Pancreas (tissue), 10 donors: ENCODE results near the gene DTNB. TPM values are rescaled to one million over a fixed set of nuclear protein-coding genes. Genes with fewer than 3 reads are reported as not detected.
A peak's percentile ranks its signal among the peaks of the same experiment; 100 is the strongest.

ENCODE experiments used
- ATAC-seq, 4 donors: fragments of 200-7000 bp; cut with Tn5 transposase; one replicate each; pipeline versions ENCODE4 v1.8.0 to v1.9.1; 2020; ENCODE audit warnings: mild to moderate bottlenecking in 4 of 4, moderate library complexity in 4 of 4
- DNase-seq, 6 donors: peaks; one replicate each; pipeline ENCODE4 v3.0.0-alpha.2; 2020
- FAIRE-seq: peaks from 2 replicates; lab custom pipeline; 2012; peaks lifted over from hg19 to GRCh38; lab: Jason Lieb, UNC
- H3K27ac ChIP-seq, 4 donors: fragments of 200-600 bp; sonication (generic); 1 replicate in 3 of 4; 2 replicates in 1 of 4; pipeline versions ENCODE4 v1.5.0 to v1.8.0; 2020
- H3K27me3 ChIP-seq, 4 donors: fragments of 200-600 bp; one replicate each; pipeline ENCODE4 v1.8.0; 2021
- H3K36me3 ChIP-seq, 3 donors: fragments of 200-600 bp; sonication (generic) in 1 of 3; one replicate each; pipeline versions ENCODE4 v1.5.0 to v1.8.0; 2020 to 2021
- H3K4me1 ChIP-seq, 3 donors: fragments of 200-600 bp; one replicate each; pipeline ENCODE4 v1.8.0; 2021
- H3K4me3 ChIP-seq, 4 donors: fragments of 200-600 bp; sonication (generic) in 2 of 4; one replicate each; pipeline versions ENCODE4 v1.5.0 to v1.8.0; 2020 to 2021
- H3K9me3 ChIP-seq, 4 donors: fragments of 200-600 bp; one replicate each; pipeline ENCODE4 v1.8.0; 2021
- CTCF ChIP-seq, 4 donors: fragments of 200-600 bp; sonication (generic) in 3 of 4; IDR thresholded peaks; one replicate each; pipeline versions ENCODE4 v1.5.0 to v1.8.0; 2021; ENCODE audit warnings: antibody characterized with exemption in 4 of 4
- WGBS, 2 donors: extraction: QIAGEN DNeasy Blood & Tissue Kit; methylation state at CpG; one replicate each; pipeline ENCODE4 v1.1.7; 2013; 5-methylcytosine and 5-hydroxymethylcytosine counted together
- intact Hi-C, 3 donors: fragments of 100-400 bp; cut with DNase I; formaldehyde crosslinking; loops; one replicate each; pipeline versions ENCODE4 v1.11.1 to v1.14.2; 2022
- polyA plus RNA-seq, 2 donors: library from polyadenylated mRNA; stranded (reverse); fragments of 200-250 nt; gene quantifications; one replicate each; pipeline ENCODE4 v1.2.3, GENCODE V29; 2013
- total RNA-seq, 6 donors: library from RNA; stranded (reverse); fragmentation: NEBNext Ultra II Directional in 4 of 6; extraction: Animal tissue kit (Norgen Biotek cat#: 25700) in 4 of 6; gene quantifications; one replicate each; pipeline versions ENCODE4 v1.2.1 to v1.2.4, GENCODE V29; 2021 to 2023
- donor health status: healthy with polysubstance abuse.
- donor health status: DM: no; HTN: no; CAD: no; lungs with moderate emphysema.
- donor health status: DM: no; HTN: no; CAD: no.
- donor health status: control.
- donor health status: control.
- donor health status: Bipolar disorder and iron deficiency.
- donor health status: DM: yes; HTN: yes; CAD: no.
- donor health status: DM: no; HTN: no; CAD: no.
- donor health status: DM: no; HTN: no; CAD: no.
- donor health status: DM: yes; HTN: yes; CAD: no.

DTNB gene
- total and polyA plus RNA-seq, 8 donors, result 10.8 to 27.8 (median 15.1) TPM

- intact Hi-C loops, result no loop called here
- Histone ChIP-seq H3K36me3 (no peaks in the 10 kb centered on the region), H3K4me1 (peaks cover 6 to 12% (median 8%) of the 10 kb centered on the region in 3 donors), H3K4me3 (no peak overlapping the region), H3K9me3 (no peaks in the 10 kb centered on the region), H3K27ac (no peak overlapping the region), H3K27me3 (no peaks in the 10 kb centered on the region)
- 76 to 84% methylated on average over 8 of the region's 8 CpGs for WGBS, 2 donors
- DNase-seq, result no peak
- FAIRE-seq, result no peak
- no peak for TF ChIP-seq CTCF (IDR thresholded peaks at IDR 0.05)
- no peak for ATAC-seq
Measured at GRCh38 chr2:25335204-25335603, 338.2 kb downstream of the DTNB start.

- Histone ChIP-seq H3K4me3 (no peak overlapping the region), H3K36me3 (no peaks in the 10 kb centered on the region), H3K27ac (no peak overlapping the region), H3K4me1 (peaks cover 6 to 12% (median 8%) of the 10 kb centered on the region in 3 donors), H3K9me3 (no peaks in the 10 kb centered on the region), H3K27me3 (no peaks in the 10 kb centered on the region)
- intact Hi-C loops, result no loop called here
- FAIRE-seq, result no peak
- TF ChIP-seq CTCF (IDR thresholded peaks at IDR 0.05), result no peak
- 86 to 93% methylated on average over 8 of the region's 8 CpGs for WGBS, 2 donors
- no peak for ATAC-seq
- no peak for DNase-seq
Measured at GRCh38 chr2:25334482-25334881, 338.9 kb downstream of the DTNB start.

GRCh38 chr2:25333981-25334380 is 339.4 kb downstream of the DTNB start:
- DNase-seq, result no peak

GRCh38 chr2:25332571-25332970 is 340.8 kb downstream of the DTNB start:
- TF ChIP-seq CTCF (IDR thresholded peaks at IDR 0.05), result no peak
- DNase-seq (peak in 3 of 6 donors; percentile 39 to 64 (median 44)), FAIRE-seq (no peak), ATAC-seq (peak; percentile 44 to 74 (median 64))
- H3K27ac ChIP-seq, result no peak overlapping the region
- peaks cover 6 to 12% (median 8%) of the 10 kb centered on the region in 3 donors for H3K4me1 ChIP-seq
- H3K9me3 ChIP-seq, result no peaks in the 10 kb centered on the region
- intact Hi-C loops, result no loop called here
- 56 to 61% methylated on average over 9 of the region's 9 CpGs for WGBS, 2 donors
- no peak overlapping the region for H3K4me3 ChIP-seq
- H3K36me3 ChIP-seq, result no peaks in the 10 kb centered on the region
- no peaks in the 10 kb centered on the region for H3K27me3 ChIP-seq

More at GRCh38 chr2:25333981-25334380, 339.4 kb downstream of the DTNB start:
- H3K4me3 ChIP-seq, result no peak overlapping the region
- WGBS, 2 donors, result 68 to 69% methylated on average over 4 of the region's 4 CpGs
- H3K27ac ChIP-seq, result no peak overlapping the region
- H3K36me3 ChIP-seq, result no peaks in the 10 kb centered on the region
- FAIRE-seq (no peak), ATAC-seq (no peak)
- intact Hi-C loops, result no loop called here
- H3K27me3 ChIP-seq, result no peaks in the 10 kb centered on the region
- TF ChIP-seq CTCF (IDR thresholded peaks at IDR 0.05), result no peak
- no peaks in the 10 kb centered on the region for H3K9me3 ChIP-seq
- H3K4me1 ChIP-seq, result peaks cover 6 to 12% (median 8%) of the 10 kb centered on the region in 3 donors

- no peak overlapping the region for H3K4me3 ChIP-seq
- H3K4me1 ChIP-seq, result peaks cover 6 to 12% (median 8%) of the 10 kb centered on the region in 3 donors
- H3K27ac ChIP-seq, result no peak overlapping the region
- TF ChIP-seq CTCF (IDR thresholded peaks at IDR 0.05), result no peak
- intact Hi-C loops, result no loop called here
- DNase-seq (peak in 1 of 6 donors; percentile 12), FAIRE-seq (no peak), ATAC-seq (no peak)
- H3K9me3 ChIP-seq, result no peaks in the 10 kb centered on the region
- no peaks in the 10 kb centered on the region for H3K27me3 ChIP-seq
- H3K36me3 ChIP-seq, result no peaks in the 10 kb centered on the region
- WGBS, 2 donors, result 87 to 92% methylated on average over 23 of the region's 23 CpGs
Measured at GRCh38 chr2:25331686-25332365, 341.6 kb downstream of the DTNB start.
